Measurements from ENCODE around the gene C1QTNF1. TPM values are rescaled to one million over a fixed set of nuclear protein-coding genes. Genes with fewer than 3 reads are reported as not detected.

The C1QTNF1 gene
- total and polyA plus RNA-seq, 9 of the 15 experiments (the other 6 are each of a cell fraction or from before 2014, with no cell fraction given) = 0.09 TPM; not detected in 8

DNA sequence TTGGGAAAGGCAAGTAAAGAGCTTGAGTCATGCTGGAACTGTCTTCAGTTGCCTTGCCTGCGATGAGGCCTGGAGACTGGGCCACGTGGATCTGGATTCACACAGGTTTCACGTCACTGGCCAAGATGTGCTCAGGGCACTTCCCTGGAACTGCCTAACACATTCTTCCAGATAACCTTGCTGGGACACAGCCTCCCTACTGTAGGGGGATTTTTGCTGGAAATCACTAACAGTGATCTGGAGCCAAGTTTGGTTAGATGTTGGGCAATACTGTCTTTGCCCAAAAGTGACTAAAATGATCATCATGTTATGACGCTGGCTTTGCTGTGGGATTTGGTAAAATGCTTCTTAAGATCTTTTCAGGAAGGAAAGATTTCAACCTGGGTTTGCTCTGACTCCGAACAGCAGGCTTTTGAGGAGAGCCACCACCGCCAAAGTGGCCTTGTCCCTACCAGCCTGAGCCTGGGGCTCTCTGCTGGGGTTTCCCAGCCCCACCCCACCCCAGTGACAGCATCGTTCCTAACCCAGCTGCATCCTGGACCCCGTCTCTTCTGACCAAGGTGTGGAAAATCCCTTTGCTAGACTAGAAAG lies 14.7 kb downstream of the C1QTNF1 start:
- H3K4me2 ChIP-seq (ENCODE audit: insufficient read depth, low read length) = no peak overlapping the region
- peaks cover 34 to 68% of the 10 kb centered on the region in 2 experiments for H3K27me3 ChIP-seq (ENCODE audit: control insufficient read depth in 2 of 2, insufficient read depth in 2 of 2, low read length in 2 of 2)
- ChIA-PET POLR2A (no interaction called here), CTCF (ENCODE audit: low intra/inter-chr PET ratio) (no interaction called here)
- no peak overlapping the region for H2AFZ ChIP-seq (ENCODE audit: low read depth, low read length)
- no peak for ATAC-seq
- no peaks in the 10 kb centered on the region for H3K9me1 ChIP-seq (ENCODE audit: control insufficient read depth, insufficient read depth, low read length)
- FAIRE-seq = no peak
- H4K20me1 ChIP-seq (replicated peaks; ENCODE audit: control insufficient read depth, insufficient read depth, low read length) = no peaks in the 10 kb centered on the region
- WGBS (ENCODE audit: insufficient coverage, low coverage, missing lambda C conversion rate) = 3% methylated on average over 8 of the region's 8 CpGs
- intact Hi-C loops (cut with micrococcal nuclease) = no loop called here
- in situ Hi-C loops (cut with MboI) = no loop called here
- BruUV-seq (replicated peaks) = no TSS peak
- H3K79me2 ChIP-seq (ENCODE audit: control insufficient read depth, insufficient read depth, low read length) = no peaks in the 10 kb centered on the region
- peak; percentile 44; the same call in 1 of the 2 replicates for TF ChIP-seq CEBPB (tag; IDR thresholded peaks at IDR 0.05)
- TF ChIP-seq CEBPG (CRISPR knock-in tag; IDR thresholded peaks at IDR 0.05) = no peak; the same call in 1 of the 2 replicates
- TF ChIP-seq CEBPG (tag; conservative IDR thresholded peaks at IDR 0.05 in 1 of 2, IDR thresholded peaks at IDR 0.05 in 1 of 2) = peak; percentile 59 to 68
- TF ChIP-seq, protein P1, sequence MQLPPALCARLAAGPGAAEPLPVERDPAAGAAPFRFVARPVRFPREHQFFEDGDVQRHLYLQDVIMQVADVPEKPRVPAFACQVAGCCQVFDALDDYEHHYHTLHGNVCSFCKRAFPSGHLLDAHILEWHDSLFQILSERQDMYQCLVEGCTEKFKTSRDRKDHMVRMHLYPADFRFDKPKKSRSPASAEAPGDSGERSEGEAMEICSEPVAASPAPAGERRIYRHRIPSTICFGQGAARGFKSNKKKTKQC (CRISPR knock-in tag; IDR thresholded peaks at IDR 0.05) = no peak
- H3K36me3 ChIP-seq (ENCODE audit: control insufficient read depth, insufficient read depth, low read length) = no peaks in the 10 kb centered on the region
- no peaks in the 10 kb centered on the region; the same call in 1 of the 2 replicates for H3K9me3 ChIP-seq (replicated peaks; ENCODE audit: control insufficient read depth, insufficient read depth, low read depth, low read length)
- no peak overlapping the region for H3K9ac ChIP-seq (ENCODE audit: insufficient read depth in 1 of 2, low read depth in 2 of 2, low read length in 2 of 2)
- DNase-seq (ENCODE audit: extremely low read depth in 1 of 4, low spot score in 3 of 4) = no peak
- H3K27ac ChIP-seq (ENCODE audit: extremely low read depth, low read depth, low read length) = no peak overlapping the region
- H3K4me3 ChIP-seq = no peak overlapping the region
- H3K4me1 ChIP-seq (replicated peaks in 1 of 2; ENCODE audit: control insufficient read depth in 2 of 2, insufficient read depth in 2 of 2, low read length in 2 of 2) = peaks cover 0 to 3% of the 10 kb centered on the region in 2 experiments; a peak in 1 of 5 replicates

- 4% methylated on average over 8 of the region's 8 CpGs for WGBS (ENCODE audit: insufficient coverage, low coverage, missing lambda C conversion rate)
- no peak overlapping the region for H3K4me2 ChIP-seq (ENCODE audit: insufficient read depth, low read length)
- intact Hi-C loops (cut with micrococcal nuclease) = no loop called here
- H3K9ac ChIP-seq (ENCODE audit: insufficient read depth in 1 of 2, low read depth in 2 of 2, low read length in 2 of 2) = no peak overlapping the region
- ChIA-PET CTCF (ENCODE audit: low intra/inter-chr PET ratio) (no interaction called here), POLR2A (no interaction called here)
- H3K79me2 ChIP-seq (ENCODE audit: control insufficient read depth, insufficient read depth, low read length) = no peaks in the 10 kb centered on the region
- TF ChIP-seq CTCF (IDR thresholded peaks at IDR 0.05 in 2 of 3, conservative IDR thresholded peaks at IDR 0.05 in 1 of 3; ENCODE audit: insufficient read depth in 2 of 3, low read depth in 1 of 3, low read length in 3 of 3) (no peak), SMARCC2 (IDR thresholded peaks at IDR 0.05; ENCODE audit: low read depth) (no peak), TCF7L2 (IDR thresholded peaks at IDR 0.05; ENCODE audit: low read depth, low read length) (no peak)
- FAIRE-seq (no peak), DNase-seq (ENCODE audit: extremely low read depth in 1 of 4, low spot score in 3 of 4) (no peak), ATAC-seq (no peak)
- H3K27ac ChIP-seq (ENCODE audit: extremely low read depth, low read depth, low read length) = no peak overlapping the region
- H3K27me3 ChIP-seq (ENCODE audit: control insufficient read depth in 2 of 2, insufficient read depth in 2 of 2, low read length in 2 of 2) = peaks cover 29 to 68% of the 10 kb centered on the region in 2 experiments
- H2AFZ ChIP-seq (ENCODE audit: low read depth, low read length) = no peak overlapping the region
- in situ Hi-C loops (cut with MboI) = no loop called here
- no TSS peak for BruUV-seq (replicated peaks)
- no peaks in the 10 kb centered on the region for H4K20me1 ChIP-seq (replicated peaks; ENCODE audit: control insufficient read depth, insufficient read depth, low read length)
- H3K9me1 ChIP-seq (ENCODE audit: control insufficient read depth, insufficient read depth, low read length) = no peaks in the 10 kb centered on the region
- H3K9me3 ChIP-seq (replicated peaks; ENCODE audit: control insufficient read depth, insufficient read depth, low read depth, low read length) = no peaks in the 10 kb centered on the region; the same call in 1 of the 2 replicates
- peaks cover 0 to 3% of the 10 kb centered on the region in 2 experiments; a peak in 1 of 5 replicates for H3K4me1 ChIP-seq (replicated peaks in 1 of 2; ENCODE audit: control insufficient read depth in 2 of 2, insufficient read depth in 2 of 2, low read length in 2 of 2)
- H3K4me3 ChIP-seq = no peak overlapping the region
- no peaks in the 10 kb centered on the region for H3K36me3 ChIP-seq (ENCODE audit: control insufficient read depth, insufficient read depth, low read length)
Observed at GRCh38 chr17:79039171-79039570, 15.2 kb downstream of the C1QTNF1 start.

All from K562 (cell line).